K562 (cell line): ENCODE measurements around the gene GRIK3. TPM values are rescaled to one million over a fixed set of nuclear protein-coding genes. Genes with fewer than 3 reads are reported as not detected.

Source experiments
- ATAC-seq: fragments of 200-7000 bp; cut with Tn5 transposase; 3 replicates; pipeline ENCODE4 v1.9.1; 2020; ENCODE audit warnings: moderate library complexity
- BruUV-seq: library from RNA; stranded (reverse); fragments of 400-500 nt; replicated peaks from 2 replicates; lab custom pipeline; 2021; lab: Mats Ljungman, UMichigan
- CTCF ChIA-PET: fragments of 300-600 bp; formaldehyde crosslinking; extraction: SDS; loops from one replicate; lab custom pipeline; 2021; ENCODE audit warnings: low intra/inter-chr PET ratio; lab: Yijun Ruan, JAX
- POLR2A ChIA-PET: fragments of 300-600, 350-650 bp; sonication (Branson Sonifier 250); formaldehyde crosslinking; extraction: SDS; loops from one replicate; lab custom pipeline; 2021; ENCODE audit warnings: antibody characterized with exemption, inconsistent platforms; lab: Yijun Ruan, JAX
- DNase-seq, 4 experiments: peaks; one replicate each; pipeline versions ENCODE4 v3.0.0 to v3.0.0-alpha.2; 2011 to 2018; ENCODE audit warnings: low spot score in 3 of 4, mixed read lengths in 3 of 4; ENCODE audit errors: extremely low read depth in 1 of 4
- FAIRE-seq: peaks from 2 replicates; lab custom pipeline; 2011; peaks lifted over from hg19 to GRCh38; lab: Jason Lieb, UNC
- H2AFZ ChIP-seq: 2 replicates; pipeline ENCODE4 v1.6.0; 2011; ENCODE audit warnings: low read depth, low read length, control low read depth, inconsistent platforms
- H3K27ac ChIP-seq: fragments of 200-600 bp; 3 replicates; pipeline ENCODE4 v1.8.0; 2011; ENCODE audit warnings: low read depth, mild to moderate bottlenecking, control low read depth, inconsistent platforms, low read length, moderate library complexity, mixed read lengths; ENCODE audit errors: extremely low read depth
- H3K27me3 ChIP-seq, 2 experiments: fragments of 300-600 bp in 1 of 2; 2 replicates in 1 of 2; 3 replicates in 1 of 2; pipeline versions ENCODE4 v1.6.0 to v1.8.0; 2011; ENCODE audit warnings: inconsistent platforms in 2 of 2, low read length in 2 of 2, mild to moderate bottlenecking in 1 of 2, mixed read lengths in 1 of 2, moderate library complexity in 1 of 2; ENCODE audit not compliant: control insufficient read depth in 2 of 2, insufficient read depth in 2 of 2
- H3K36me3 ChIP-seq: fragments of 300-600 bp; 3 replicates; pipeline ENCODE4 v1.8.0; 2011; ENCODE audit warnings: mild to moderate bottlenecking, low read length, inconsistent platforms; ENCODE audit not compliant: control insufficient read depth, insufficient read depth
- H3K4me1 ChIP-seq, 2 experiments: fragments of 200-600 bp in 1 of 2; replicated peaks in 1 of 2; 2 replicates in 1 of 2; 3 replicates in 1 of 2; pipeline versions ENCODE4 v1.5.1 to v1.8.0; 2011; ENCODE audit warnings: inconsistent platforms in 2 of 2, low read length in 2 of 2, mild to moderate bottlenecking in 1 of 2, mixed read lengths in 1 of 2, moderate library complexity in 1 of 2; ENCODE audit not compliant: control insufficient read depth in 2 of 2, insufficient read depth in 2 of 2
- H3K4me2 ChIP-seq: 2 replicates; pipeline ENCODE4 v1.6.1; 2011; ENCODE audit warnings: low read length, control low read depth, inconsistent platforms, mixed read lengths; ENCODE audit not compliant: insufficient read depth
- H3K4me3 ChIP-seq: fragments of 200-600 bp; sonication (generic), shearing (Covaris generic); 2 replicates; pipeline ENCODE4 v1.5.1; 2016; ENCODE audit warnings: control low read depth, inconsistent platforms
- H3K79me2 ChIP-seq: fragments of 200-600 bp; 3 replicates; pipeline ENCODE4 v1.8.0; 2011; ENCODE audit warnings: low read length, inconsistent platforms; ENCODE audit not compliant: control insufficient read depth, insufficient read depth
- H3K9ac ChIP-seq, 2 experiments: 2 replicates each; pipeline versions ENCODE4 v1.6.0 to v1.6.1; 2011; ENCODE audit warnings: low read depth in 2 of 2, low read length in 2 of 2, control low read depth in 1 of 2, inconsistent platforms in 1 of 2, mild to moderate bottlenecking in 1 of 2, mixed read lengths in 1 of 2; ENCODE audit not compliant: insufficient read depth in 1 of 2
- H3K9me1 ChIP-seq: one replicate; pipeline ENCODE4 v1.6.0; 2011; ENCODE audit warnings: inconsistent platforms, mild to moderate bottlenecking, low read length, moderate library complexity; ENCODE audit not compliant: control insufficient read depth, insufficient read depth
- H3K9me3 ChIP-seq: replicated peaks from 2 replicates; pipeline ENCODE4 v1.5.1; 2011; ENCODE audit warnings: low read depth, low read length, inconsistent platforms; ENCODE audit not compliant: control insufficient read depth, insufficient read depth
- H4K20me1 ChIP-seq: replicated peaks from 2 replicates; pipeline ENCODE4 v1.6.1; 2011; ENCODE audit warnings: low read length, inconsistent platforms, mixed read lengths; ENCODE audit not compliant: control insufficient read depth, insufficient read depth
- BHLHE40 ChIP-seq: IDR thresholded peaks from 2 replicates; pipeline ENCODE4 v1.6.1; 2011; ENCODE audit warnings: low read length, improper control_type of control experiment
- CUX1 ChIP-seq: fragments of 200-800 bp; sonication (Bioruptor generic); IDR thresholded peaks from 2 replicates; pipeline ENCODE4 v1.6.1; 2016; ENCODE audit warnings: missing genetic modification characterization, missing compliant biosample characterization
- EGR1 ChIP-seq: fragments of 450-650 bp; conservative IDR thresholded peaks from 2 replicates; pipeline ENCODE4 v1.6.1; 2017; ENCODE audit warnings: mild to moderate bottlenecking
- FOXA3 ChIP-seq, 2 experiments: fragments of 450-650 bp in 1 of 2; sonication (generic) in 1 of 2; formaldehyde crosslinking; IDR thresholded peaks in 1 of 2; conservative IDR thresholded peaks in 1 of 2; 2 replicates each; pipeline versions ENCODE4 v1.4.0 to v1.8.0; 2020 to 2022; ENCODE audit warnings: mild to moderate bottlenecking in 2 of 2, missing genetic modification reagents in 1 of 2
- KDM4B ChIP-seq, 2 experiments: fragments of 450-650 bp in 1 of 2; sonication (generic) in 1 of 2; IDR thresholded peaks; 2 replicates each; pipeline ENCODE4 v1.6.1; 2016 to 2017; ENCODE audit warnings: borderline replicate concordance in 2 of 2, antibody characterized with exemption in 1 of 2, low read depth in 1 of 2, mild to moderate bottlenecking in 1 of 2
- PCBP2 ChIP-seq: fragments of 200-400 bp; formaldehyde crosslinking; IDR thresholded peaks from 2 replicates; pipeline ENCODE4 v1.6.1; 2018; ENCODE audit warnings: low read length, low read depth, mild to moderate bottlenecking, moderate library complexity; ENCODE audit not compliant: poor library complexity, severe bottlenecking
- SPI1 ChIP-seq: IDR thresholded peaks from 2 replicates; pipeline ENCODE4 v1.6.1; 2011; ENCODE audit warnings: low read depth, low read length, control low read depth, borderline replicate concordance
- SREBF1 ChIP-seq: fragments of 150-350 bp; IDR thresholded peaks from 2 replicates; pipeline ENCODE4 v1.6.1; 2014; ENCODE audit warnings: antibody characterized with exemption, low read depth, low read length, borderline replicate concordance
- ZBTB7A ChIP-seq: IDR thresholded peaks from 2 replicates; pipeline ENCODE4 v1.6.1; 2011; ENCODE audit warnings: low read depth, mild to moderate bottlenecking, low read length, moderate library complexity, borderline replicate concordance; ENCODE audit not compliant: control insufficient read depth
- ZNF274 ChIP-seq: IDR thresholded peaks from 2 replicates; pipeline ENCODE4 v1.6.1; 2011; ENCODE audit warnings: low read depth, mild to moderate bottlenecking, low read length, moderate library complexity, borderline replicate concordance
- ZNF766 ChIP-seq: fragments of 200-800 bp; sonication (Bioruptor generic); conservative IDR thresholded peaks from 2 replicates; pipeline ENCODE4 v1.6.1; 2016; ENCODE audit warnings: missing genetic modification characterization, missing compliant biosample characterization
- WGBS: fragments of 100-300 bp; shearing (Covaris generic); methylation state at CpG from one replicate; pipeline ENCODE4 v1.1.6; 2016; ENCODE audit warnings: low coverage, mixed read lengths; ENCODE audit not compliant: insufficient coverage; ENCODE audit errors: missing lambda C conversion rate; 5-methylcytosine and 5-hydroxymethylcytosine counted together
- in situ Hi-C: fragments of 300-500 bp; cut with MboI; formaldehyde crosslinking; loops from 4 replicates; pipeline ENCODE4 v1.15.0; 2018; ENCODE audit warnings: inconsistent platforms, mixed read lengths
- intact Hi-C: fragments of 100-400 bp; cut with micrococcal nuclease; formaldehyde crosslinking; loops from 2 replicates; pipeline ENCODE4 v1.14.2; 2022
- polyA plus RNA-seq, 8 experiments: library from polyadenylated mRNA; depleted of rRNA in 4 of 8; stranded (reverse) in 5 of 8; unstranded in 3 of 8; fragments of >200 nt; fragmentation: Nextera tagmentation in 2 of 8; fragmentation: Illumina TruSeq in 1 of 8; extraction: Ambion mirVana in 2 of 8; extraction: Trizol in 1 of 8; gene quantifications; 2 replicates each; pipeline versions ENCODE4 v1.2.1 to v1.2.3, GENCODE V29; 2011 to 2014; ENCODE audit warnings: inconsistent platforms in 1 of 8, missing spikeins in 1 of 8
- total RNA-seq, 7 experiments: library from RNA; depleted of rRNA in 6 of 7; stranded (reverse); fragments of >200 nt in 6 of 7; fragmentation: Illumina TruSeq in 2 of 7; extraction: Trizol in 2 of 7; gene quantifications; 2 replicates each; pipeline versions ENCODE4 v1.2.1 to v1.2.3, GENCODE V29; 2011 to 2021; ENCODE audit warnings: low replicate concordance in 1 of 7
- TF ChIP-seq, protein P1 (sequence below), 2 experiments: fragments of 200-800 bp in 1 of 2; sonication (Bioruptor generic) in 1 of 2; sonication (generic) in 1 of 2; formaldehyde crosslinking in 1 of 2; IDR thresholded peaks in 1 of 2; conservative IDR thresholded peaks in 1 of 2; 2 replicates each; pipeline versions ENCODE4 v1.5.0 to v1.6.1; 2016 to 2020; ENCODE audit warnings: missing compliant biosample characterization in 1 of 2, missing genetic modification characterization in 1 of 2, missing genetic modification reagents in 1 of 2
- TF ChIP-seq, protein P2 (sequence below): sonication (generic); formaldehyde crosslinking; IDR thresholded peaks from 2 replicates; pipeline ENCODE4 v1.8.1; 2023; ENCODE audit warnings: mild to moderate bottlenecking, missing genetic modification reagents

Gene GRIK3
- total and polyA plus RNA-seq, 9 of the 15 experiments (the other 6 are each of a cell fraction or from before 2014, with no cell fraction given), result not detected

DNA sequence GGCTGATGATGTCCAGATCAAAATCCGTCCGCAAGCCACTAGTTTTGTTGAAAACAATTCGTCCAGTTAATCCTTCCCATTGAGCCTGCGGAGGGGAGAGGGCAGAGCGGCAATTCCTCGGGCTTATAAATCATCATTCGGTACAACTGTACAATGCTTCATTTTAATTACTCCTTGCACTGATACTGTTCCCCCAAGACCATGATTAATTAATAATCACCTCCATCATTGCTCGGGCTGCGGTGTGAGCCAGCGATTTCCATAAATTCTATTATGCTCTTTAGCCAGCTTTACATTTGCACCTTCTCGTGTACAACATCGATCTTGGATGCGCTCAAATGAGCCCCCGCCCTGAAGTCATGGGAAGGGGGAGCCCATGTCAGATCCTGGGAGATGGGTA is 180.7 kb downstream of the GRIK3 start:
- DNase-seq (no peak), FAIRE-seq (no peak), ATAC-seq (no peak)
- in situ Hi-C loops (no loop called here), intact Hi-C loops (no loop called here)
- Histone ChIP-seq H3K36me3 (no peaks in the 10 kb centered on the region), H3K9ac (no peak overlapping the region), H3K9me3 (no peaks in the 10 kb centered on the region), H3K27me3 (peaks cover 50 to 90% of the 10 kb centered on the region in 2 experiments; a peak in 4 of 5 replicates), H3K9me1 (no peaks in the 10 kb centered on the region), H3K4me2 (no peak overlapping the region), H2AFZ (no peak overlapping the region), H3K4me1 (no peaks in the 10 kb centered on the region), H3K27ac (no peak overlapping the region), H4K20me1 (peaks cover 42% of the 10 kb centered on the region; the same call in 1 of the 2 replicates), H3K4me3 (no peak overlapping the region), H3K79me2 (no peaks in the 10 kb centered on the region)
- ChIA-PET CTCF (no interaction called here), POLR2A (interaction anchor here (1.1 to 1.6 kb wide), 2 partner anchors 11 to 87 kb away, joined by 3 to 4 read pairs; no protein-coding TSS in a partner anchor)
- no TSS peak for BruUV-seq
- WGBS, result under 1% methylated on average over 14 of the region's 14 CpGs
- TF ChIP-seq, protein P1, sequence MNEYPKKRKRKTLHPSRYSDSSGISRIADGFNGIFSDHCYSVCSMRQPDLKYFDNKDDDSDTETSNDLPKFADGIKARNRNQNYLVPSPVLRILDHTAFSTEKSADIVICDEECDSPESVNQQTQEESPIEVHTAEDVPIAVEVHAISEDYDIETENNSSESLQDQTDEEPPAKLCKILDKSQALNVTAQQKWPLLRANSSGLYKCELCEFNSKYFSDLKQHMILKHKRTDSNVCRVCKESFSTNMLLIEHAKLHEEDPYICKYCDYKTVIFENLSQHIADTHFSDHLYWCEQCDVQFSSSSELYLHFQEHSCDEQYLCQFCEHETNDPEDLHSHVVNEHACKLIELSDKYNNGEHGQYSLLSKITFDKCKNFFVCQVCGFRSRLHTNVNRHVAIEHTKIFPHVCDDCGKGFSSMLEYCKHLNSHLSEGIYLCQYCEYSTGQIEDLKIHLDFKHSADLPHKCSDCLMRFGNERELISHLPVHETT (CRISPR knock-in tag; conservative IDR thresholded peaks at IDR 0.05 in 1 of 2, IDR thresholded peaks at IDR 0.05 in 1 of 2), result no peak
- TF ChIP-seq CUX1 (no peak), ZBTB7A (no peak), EGR1 (no peak), FOXA3 (CRISPR knock-in tag; conservative IDR thresholded peaks at IDR 0.05 in 1 of 2, IDR thresholded peaks at IDR 0.05 in 1 of 2) (no peak), ZNF274 (no peak), BHLHE40 (no peak), SREBF1 (no peak), KDM4B (IDR thresholded peaks at IDR 0.05; ENCODE audit: borderline replicate concordance in 2 of 2, low read depth in 1 of 2) (no peak), SPI1 (no peak), PCBP2 (no peak), ZNF766 (no peak)
- TF ChIP-seq, protein P2, sequence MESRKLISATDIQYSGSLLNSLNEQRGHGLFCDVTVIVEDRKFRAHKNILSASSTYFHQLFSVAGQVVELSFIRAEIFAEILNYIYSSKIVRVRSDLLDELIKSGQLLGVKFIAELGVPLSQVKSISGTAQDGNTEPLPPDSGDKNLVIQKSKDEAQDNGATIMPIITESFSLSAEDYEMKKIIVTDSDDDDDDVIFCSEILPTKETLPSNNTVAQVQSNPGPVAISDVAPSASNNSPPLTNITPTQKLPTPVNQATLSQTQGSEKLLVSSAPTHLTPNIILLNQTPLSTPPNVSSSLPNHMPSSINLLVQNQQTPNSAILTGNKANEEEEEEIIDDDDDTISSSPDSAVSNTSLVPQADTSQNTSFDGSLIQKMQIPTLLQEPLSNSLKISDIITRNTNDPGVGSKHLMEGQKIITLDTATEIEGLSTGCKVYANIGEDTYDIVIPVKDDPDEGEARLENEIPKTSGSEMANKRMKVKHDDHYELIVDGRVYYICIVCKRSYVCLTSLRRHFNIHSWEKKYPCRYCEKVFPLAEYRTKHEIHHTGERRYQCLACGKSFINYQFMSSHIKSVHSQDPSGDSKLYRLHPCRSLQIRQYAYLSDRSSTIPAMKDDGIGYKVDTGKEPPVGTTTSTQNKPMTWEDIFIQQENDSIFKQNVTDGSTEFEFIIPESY, result no peak
